ENCODE measurements around the gene RAB40C.
"Not testable (repeated sequence)": the region's sequence is repeated elsewhere in the genome, so short reads cannot be mapped to it uniquely, and the experiment has no call there.

RAB40C gene

GRCh38 chr16:597655-598054 lies 7.8 kb downstream of the RAB40C start:
- H3K9me3 ChIP-seq (ENCODE audit: control insufficient read depth, insufficient read depth, low read length); H3K27me3 ChIP-seq (ENCODE audit: control insufficient read depth, insufficient read depth, low read length); H3K4me3 ChIP-seq (ENCODE audit: low read depth, low read length); H3K4me1 ChIP-seq (ENCODE audit: control insufficient read depth, insufficient read depth, low read length); H3K9ac ChIP-seq (ENCODE audit: low read depth, low read length): not testable (repeated sequence)
- H3K36me3 ChIP-seq (ENCODE audit: control insufficient read depth, insufficient read depth, low read length) = peaks cover 12% of the 10 kb centered on the region

- no peak overlapping the region for H3K4me3 ChIP-seq (ENCODE audit: low read depth, low read length)
- no peaks in the 10 kb centered on the region for H3K27me3 ChIP-seq (ENCODE audit: control insufficient read depth, insufficient read depth, low read length)
- no peaks in the 10 kb centered on the region for H3K9me3 ChIP-seq (ENCODE audit: control insufficient read depth, insufficient read depth, low read length)
- H3K4me1 ChIP-seq (ENCODE audit: control insufficient read depth, insufficient read depth, low read length) = no peaks in the 10 kb centered on the region
- H3K9ac ChIP-seq (ENCODE audit: low read depth, low read length) = no peak overlapping the region
- peaks cover 9% of the 10 kb centered on the region for H3K36me3 ChIP-seq (ENCODE audit: control insufficient read depth, insufficient read depth, low read length)
Observed at GRCh38 chr16:598823-599739, 9.2 kb downstream of the RAB40C start.

- no peak overlapping the region for H3K4me3 ChIP-seq (ENCODE audit: low read depth, low read length)
- no peaks in the 10 kb centered on the region for H3K9me3 ChIP-seq (ENCODE audit: control insufficient read depth, insufficient read depth, low read length)
- H3K27me3 ChIP-seq (ENCODE audit: control insufficient read depth, insufficient read depth, low read length) = no peaks in the 10 kb centered on the region
- H3K4me1 ChIP-seq (ENCODE audit: control insufficient read depth, insufficient read depth, low read length) = no peaks in the 10 kb centered on the region
- H3K9ac ChIP-seq (ENCODE audit: low read depth, low read length) = no peak overlapping the region
- peaks cover 9% of the 10 kb centered on the region for H3K36me3 ChIP-seq (ENCODE audit: control insufficient read depth, insufficient read depth, low read length)
Observed at GRCh38 chr16:600781-601180, 10.9 kb downstream of the RAB40C start.

- Histone ChIP-seq H3K27me3 (ENCODE audit: control insufficient read depth, insufficient read depth, low read length) (no peaks in the 10 kb centered on the region), H3K4me3 (ENCODE audit: low read depth, low read length) (no peak overlapping the region), H3K36me3 (ENCODE audit: control insufficient read depth, insufficient read depth, low read length) (peaks cover 8% of the 10 kb centered on the region), H3K9ac (ENCODE audit: low read depth, low read length) (no peak overlapping the region), H3K9me3 (ENCODE audit: control insufficient read depth, insufficient read depth, low read length) (no peaks in the 10 kb centered on the region), H3K4me1 (ENCODE audit: control insufficient read depth, insufficient read depth, low read length) (no peaks in the 10 kb centered on the region)
Observed at GRCh38 chr16:603933-604332, 14.1 kb downstream of the RAB40C start.

- no peaks in the 10 kb centered on the region for H3K4me1 ChIP-seq (ENCODE audit: control insufficient read depth, insufficient read depth, low read length)
- no peaks in the 10 kb centered on the region for H3K27me3 ChIP-seq (ENCODE audit: control insufficient read depth, insufficient read depth, low read length)
- H3K9ac ChIP-seq (ENCODE audit: low read depth, low read length) = no peak overlapping the region
- H3K36me3 ChIP-seq (ENCODE audit: control insufficient read depth, insufficient read depth, low read length) = no peaks in the 10 kb centered on the region
- H3K9me3 ChIP-seq (ENCODE audit: control insufficient read depth, insufficient read depth, low read length) = no peaks in the 10 kb centered on the region
- no peak overlapping the region for H3K4me3 ChIP-seq (ENCODE audit: low read depth, low read length)
Observed at GRCh38 chr16:606656-607307, 16.9 kb downstream of the RAB40C start.

GRCh38 chr16:608019-608418 lies 18.2 kb downstream of the RAB40C start:
- no peaks in the 10 kb centered on the region for H3K4me1 ChIP-seq (ENCODE audit: control insufficient read depth, insufficient read depth, low read length)
- H3K9me3 ChIP-seq (ENCODE audit: control insufficient read depth, insufficient read depth, low read length) = no peaks in the 10 kb centered on the region
- H3K27me3 ChIP-seq (ENCODE audit: control insufficient read depth, insufficient read depth, low read length) = no peaks in the 10 kb centered on the region
- no peak overlapping the region for H3K9ac ChIP-seq (ENCODE audit: low read depth, low read length)
- no peaks in the 10 kb centered on the region for H3K36me3 ChIP-seq (ENCODE audit: control insufficient read depth, insufficient read depth, low read length)
- H3K4me3 ChIP-seq (ENCODE audit: low read depth, low read length) = no peak overlapping the region

GRCh38 chr16:609316-609715 lies 19.4 kb downstream of the RAB40C start:
- no peaks in the 10 kb centered on the region for H3K4me1 ChIP-seq (ENCODE audit: control insufficient read depth, insufficient read depth, low read length)
- no peaks in the 10 kb centered on the region for H3K27me3 ChIP-seq (ENCODE audit: control insufficient read depth, insufficient read depth, low read length)
- no peak overlapping the region for H3K9ac ChIP-seq (ENCODE audit: low read depth, low read length)
- H3K4me3 ChIP-seq (ENCODE audit: low read depth, low read length) = no peak overlapping the region
- no peaks in the 10 kb centered on the region for H3K36me3 ChIP-seq (ENCODE audit: control insufficient read depth, insufficient read depth, low read length)
- H3K9me3 ChIP-seq (ENCODE audit: control insufficient read depth, insufficient read depth, low read length) = no peaks in the 10 kb centered on the region

- no peaks in the 10 kb centered on the region for H3K27me3 ChIP-seq (ENCODE audit: control insufficient read depth, insufficient read depth, low read length)
- H3K9me3 ChIP-seq (ENCODE audit: control insufficient read depth, insufficient read depth, low read length) = no peaks in the 10 kb centered on the region
- no peak overlapping the region for H3K9ac ChIP-seq (ENCODE audit: low read depth, low read length)
- no peaks in the 10 kb centered on the region for H3K36me3 ChIP-seq (ENCODE audit: control insufficient read depth, insufficient read depth, low read length)
- H3K4me1 ChIP-seq (ENCODE audit: control insufficient read depth, insufficient read depth, low read length) = no peaks in the 10 kb centered on the region
- no peak overlapping the region for H3K4me3 ChIP-seq (ENCODE audit: low read depth, low read length)
Observed at GRCh38 chr16:609984-610383, 20.1 kb downstream of the RAB40C start.

- Histone ChIP-seq H3K9ac (ENCODE audit: low read depth, low read length) (no peak overlapping the region), H3K4me3 (ENCODE audit: low read depth, low read length) (no peak overlapping the region), H3K27me3 (ENCODE audit: control insufficient read depth, insufficient read depth, low read length) (no peaks in the 10 kb centered on the region), H3K9me3 (ENCODE audit: control insufficient read depth, insufficient read depth, low read length) (no peaks in the 10 kb centered on the region), H3K36me3 (ENCODE audit: control insufficient read depth, insufficient read depth, low read length) (no peaks in the 10 kb centered on the region), H3K4me1 (ENCODE audit: control insufficient read depth, insufficient read depth, low read length) (no peaks in the 10 kb centered on the region)
Observed at GRCh38 chr16:610513-611381, 20.9 kb downstream of the RAB40C start.

GRCh38 chr16:615122-615521 lies 25.3 kb downstream of the RAB40C start:
- no peaks in the 10 kb centered on the region for H3K36me3 ChIP-seq (ENCODE audit: control insufficient read depth, insufficient read depth, low read length)
- no peaks in the 10 kb centered on the region for H3K4me1 ChIP-seq (ENCODE audit: control insufficient read depth, insufficient read depth, low read length)
- H3K9ac ChIP-seq (ENCODE audit: low read depth, low read length) = no peak overlapping the region
- no peaks in the 10 kb centered on the region for H3K9me3 ChIP-seq (ENCODE audit: control insufficient read depth, insufficient read depth, low read length)
- H3K4me3 ChIP-seq (ENCODE audit: low read depth, low read length) = no peak overlapping the region
- H3K27me3 ChIP-seq (ENCODE audit: control insufficient read depth, insufficient read depth, low read length) = no peaks in the 10 kb centered on the region

GRCh38 chr16:616733-617586 lies 27.1 kb downstream of the RAB40C start:
- no peak overlapping the region for H3K4me3 ChIP-seq (ENCODE audit: low read depth, low read length)
- no peak overlapping the region for H3K9ac ChIP-seq (ENCODE audit: low read depth, low read length)
- H3K9me3 ChIP-seq (ENCODE audit: control insufficient read depth, insufficient read depth, low read length) = no peaks in the 10 kb centered on the region
- H3K4me1 ChIP-seq (ENCODE audit: control insufficient read depth, insufficient read depth, low read length) = no peaks in the 10 kb centered on the region
- H3K36me3 ChIP-seq (ENCODE audit: control insufficient read depth, insufficient read depth, low read length) = no peaks in the 10 kb centered on the region
- H3K27me3 ChIP-seq (ENCODE audit: control insufficient read depth, insufficient read depth, low read length) = no peaks in the 10 kb centered on the region

Measured in iPS-15b (cell line).